Ovary (tissue), 9 donors: ENCODE results near the gene DSCAML1. TPM values are rescaled to one million over a fixed set of nuclear protein-coding genes. Genes with fewer than 3 reads are reported as not detected.

Experiments used
- DNase-seq, 5 donors: peaks; one replicate each; pipeline ENCODE4 v3.0.0-alpha.2; 2019 to 2020
- H3K27ac ChIP-seq, 2 donors: fragments of 200-600 bp; one replicate each; pipeline versions ENCODE4 v1.5.1 to v1.8.0; 2019 to 2022
- H3K27me3 ChIP-seq: fragments of 200-600 bp; one replicate; pipeline ENCODE4 v1.8.0; 2022
- H3K36me3 ChIP-seq: fragments of 200-600 bp; sonication (generic); one replicate; pipeline ENCODE4 v1.5.1; 2019
- H3K4me1 ChIP-seq: one replicate; pipeline ENCODE4 v1.8.1; 2013; ENCODE audit warnings: mild to moderate bottlenecking, moderate library complexity; ENCODE audit not compliant: insufficient read depth
- H3K4me3 ChIP-seq: fragments of 200-600 bp; sonication (generic); one replicate; pipeline ENCODE4 v1.5.1; 2017
- H3K9me3 ChIP-seq, 2 donors: fragments of 200-600 bp in 1 of 2; sonication (generic) in 1 of 2; one replicate each; pipeline versions ENCODE4 v1.5.1 to v1.8.1; 2013 to 2019; ENCODE audit warnings: mild to moderate bottlenecking in 1 of 2, moderate library complexity in 1 of 2
- CTCF ChIP-seq, 3 donors: fragments of 450-650 bp in 2 of 3; fragments of 200-600 bp in 1 of 3; IDR thresholded peaks; one replicate each; pipeline versions ENCODE4 v1.5.1 to v1.8.0; 2016 to 2022; ENCODE audit warnings: antibody characterized with exemption in 3 of 3, mild to moderate bottlenecking in 1 of 3
- EP300 ChIP-seq: sonication (generic); formaldehyde crosslinking; IDR thresholded peaks from one replicate; pipeline ENCODE4 v1.6.1; 2017; ENCODE audit warnings: antibody characterized with exemption
- POLR2A ChIP-seq: fragments of 450-650 bp; IDR thresholded peaks from one replicate; pipeline ENCODE4 v1.6.1; 2017; ENCODE audit warnings: antibody characterized with exemption, mild to moderate bottlenecking, moderate library complexity
- WGBS, 3 donors: extraction: QIAGEN DNeasy Blood & Tissue Kit in 1 of 3; methylation state at CpG; one replicate each; pipeline versions ENCODE4 v1.1.5 to v1.1.7; 2013 to 2017; 5-methylcytosine and 5-hydroxymethylcytosine counted together
- intact Hi-C, 4 donors: fragments of 100-400 bp; cut with DNase I; formaldehyde crosslinking; loops; one replicate each; pipeline versions ENCODE4 v1.11.0 to v1.15.1; 2022 to 2023
- polyA plus RNA-seq, 2 donors: library from polyadenylated mRNA; stranded (reverse); fragments of 200-250 nt in 1 of 2; fragments of 350-450 nt in 1 of 2; fragmentation: Illumina TruSeq in 1 of 2; extraction: RNeasy Lipid Tissue Mini Kit (QIAGEN cat#74804) in 1 of 2; gene quantifications; one replicate each; pipeline ENCODE4 v1.2.3, GENCODE V29; 2013 to 2014
- total RNA-seq, 7 donors: library from RNA; depleted of rRNA in 2 of 7; stranded (reverse); fragments of >200 nt in 2 of 7; fragmentation: NEBNext Ultra II Directional in 3 of 7; extraction: Animal tissue kit (Norgen Biotek cat#: 25700) in 3 of 7; gene quantifications; one replicate each; pipeline versions ENCODE4 v1.1.0 to v1.2.4, GENCODE V29; 2016 to 2023
- donor health status: DM: no; HTN: no; CAD: no; lungs with moderate emphysema.
- donor health status: DM: no; HTN: no; CAD: no.
- donor health status: Bipolar disorder and iron deficiency.
- donor health status: DM: yes; HTN: yes; CAD: no.
- donor health status: DM: no; HTN: no; CAD: no.
- donor health status: DM: yes; HTN: yes; CAD: no.

Gene DSCAML1
- total and polyA plus RNA-seq, 9 donors: 0.77 to 16.5 (median 10.6) TPM

- intact Hi-C loops: no loop called here
- Histone ChIP-seq H3K4me1 (no peaks in the 10 kb centered on the region), H3K4me3 (no peak overlapping the region), H3K36me3 (no peaks in the 10 kb centered on the region), H3K27ac (no peak overlapping the region), H3K27me3 (no peaks in the 10 kb centered on the region), H3K9me3 (no peaks in the 10 kb centered on the region)
- DNase-seq: no peak
- WGBS, 3 donors: 76 to 79% (median 78%) methylated on average over 9 of the region's 9 CpGs
- TF ChIP-seq EP300: no peak
Observed at GRCh38 chr11:117601006-117601708, 195.9 kb downstream of the DSCAML1 start.

- 61 to 69% (median 65%) methylated on average over 10 of the region's 10 CpGs for WGBS, 3 donors
- Histone ChIP-seq H3K4me1 (no peaks in the 10 kb centered on the region), H3K27ac (no peak overlapping the region), H3K36me3 (no peaks in the 10 kb centered on the region), H3K27me3 (no peaks in the 10 kb centered on the region), H3K4me3 (no peak overlapping the region), H3K9me3 (no peaks in the 10 kb centered on the region)
- TF ChIP-seq CTCF (IDR thresholded peaks at IDR 0.05) (no peak), POLR2A (no peak), EP300 (no peak)
- intact Hi-C loops: no loop called here
- no peak for DNase-seq
Observed at GRCh38 chr11:117600234-117600783, 196.7 kb downstream of the DSCAML1 start.

GRCh38 chr11:117597071-117597470 lies 199.9 kb downstream of the DSCAML1 start:
- TF ChIP-seq CTCF (IDR thresholded peaks at IDR 0.05) (no peak), EP300 (no peak), POLR2A (no peak)
- H3K9me3 ChIP-seq: no peaks in the 10 kb centered on the region
- H3K4me3 ChIP-seq: no peak overlapping the region
- H3K36me3 ChIP-seq: no peaks in the 10 kb centered on the region
- no peaks in the 10 kb centered on the region for H3K4me1 ChIP-seq
- intact Hi-C loops: no loop called here
- 48 to 53% (median 49%) methylated on average over 7 of the region's 7 CpGs for WGBS, 3 donors
- no peaks in the 10 kb centered on the region for H3K27me3 ChIP-seq
- no peak overlapping the region for H3K27ac ChIP-seq
- peak in 1 of 5 donors; percentile 42 for DNase-seq

GRCh38 chr11:117595440-117595839 lies 201.6 kb downstream of the DSCAML1 start:
- Histone ChIP-seq H3K9me3 (no peaks in the 10 kb centered on the region), H3K27me3 (no peaks in the 10 kb centered on the region), H3K36me3 (no peaks in the 10 kb centered on the region), H3K4me1 (no peaks in the 10 kb centered on the region), H3K4me3 (no peak overlapping the region), H3K27ac (no peak overlapping the region)
- no peak for DNase-seq
- no peak for TF ChIP-seq CTCF (IDR thresholded peaks at IDR 0.05)
- no peak for TF ChIP-seq EP300
- 68 to 71% (median 68%) methylated on average over 6 of the region's 6 CpGs for WGBS, 3 donors
- intact Hi-C loops: no loop called here

GRCh38 chr11:117594721-117595120 lies 202.3 kb downstream of the DSCAML1 start:
- intact Hi-C loops: no loop called here
- Histone ChIP-seq H3K27ac (no peak overlapping the region), H3K27me3 (no peaks in the 10 kb centered on the region), H3K9me3 (no peaks in the 10 kb centered on the region), H3K4me1 (no peaks in the 10 kb centered on the region), H3K4me3 (no peak overlapping the region), H3K36me3 (no peaks in the 10 kb centered on the region)
- TF ChIP-seq POLR2A (no peak), CTCF (IDR thresholded peaks at IDR 0.05) (no peak), EP300 (no peak)
- WGBS, 3 donors: 52 to 82% (median 77%) methylated on average over 1 of the region's 1 CpG
- no peak for DNase-seq
